Urinary bladder (tissue), 4 donors: Measurements from ENCODE around the gene CUL9. TPM values are rescaled to one million over a fixed set of nuclear protein-coding genes. Genes with fewer than 3 reads are reported as not detected.
A peak's percentile ranks its signal among the peaks of the same experiment; 100 is the strongest.

ENCODE experiments used
- DNase-seq: peaks from one replicate; pipeline ENCODE4 v3.0.0-alpha.2; 2015; ENCODE audit errors: extremely low spot score
- H3K27ac ChIP-seq: one replicate; pipeline ENCODE4 v1.5.1; 2013; ENCODE audit warnings: low read depth, mild to moderate bottlenecking, moderate library complexity
- H3K36me3 ChIP-seq: one replicate; pipeline ENCODE4 v1.6.1; 2013; ENCODE audit warnings: mild to moderate bottlenecking, moderate library complexity; ENCODE audit not compliant: insufficient read depth
- H3K4me1 ChIP-seq: one replicate; pipeline ENCODE4 v1.6.1; 2013; ENCODE audit warnings: mild to moderate bottlenecking, moderate library complexity; ENCODE audit not compliant: insufficient read depth
- H3K4me3 ChIP-seq: one replicate; pipeline ENCODE4 v1.5.1; 2013; ENCODE audit warnings: low read depth, low read length
- WGBS: extraction: QIAGEN DNeasy Blood & Tissue Kit; methylation state at CpG from one replicate; pipeline ENCODE4 v1.1.7; 2013; 5-methylcytosine and 5-hydroxymethylcytosine counted together
- polyA plus RNA-seq: library from polyadenylated mRNA; stranded (reverse); fragments of 200-250 nt; gene quantifications from one replicate; pipeline ENCODE4 v1.2.3, GENCODE V29; 2013
- total RNA-seq: library from RNA; depleted of rRNA; stranded (reverse); fragments of >200 nt; gene quantifications from one replicate; pipeline ENCODE4 v1.2.3, GENCODE V29; 2014
- donor health status: healthy with polysubstance abuse.
- donor health status: healthy.

The CUL9 gene
- total and polyA plus RNA-seq, 2 donors, result 20.6 to 23.5 TPM

GRCh38 chr6:43239054-43239453, 57.1 kb downstream of the CUL9 start:
- no peak overlapping the region for H3K4me3 ChIP-seq
- no peaks in the 10 kb centered on the region for H3K36me3 ChIP-seq
- WGBS, result 76% methylated on average over 2 of the region's 2 CpGs
- DNase-seq, result no peak
- H3K27ac ChIP-seq, result no peak overlapping the region
- peaks cover 2% of the 10 kb centered on the region for H3K4me1 ChIP-seq

- WGBS, result 75% methylated on average over 1 of the region's 1 CpG
- no peak for DNase-seq
- H3K4me1 ChIP-seq, result peaks cover 2% of the 10 kb centered on the region
Measured at GRCh38 chr6:43240950-43241349, 59.0 kb downstream of the CUL9 start.

GRCh38 chr6:43241446-43241845, 59.5 kb downstream of the CUL9 start:
- DNase-seq, result no peak
- H3K4me3 ChIP-seq, result no peak overlapping the region
- WGBS, result 93% methylated on average over 2 of the region's 2 CpGs
- H3K4me1 ChIP-seq, result peaks cover 2% of the 10 kb centered on the region
- H3K27ac ChIP-seq, result no peak overlapping the region
- H3K36me3 ChIP-seq, result no peaks in the 10 kb centered on the region

More at GRCh38 chr6:43240950-43241349, 59.0 kb downstream of the CUL9 start:
- H3K4me3 ChIP-seq, result no peak overlapping the region
- H3K36me3 ChIP-seq, result no peaks in the 10 kb centered on the region
- H3K27ac ChIP-seq, result no peak overlapping the region

GRCh38 chr6:43242908-43243663, 61.1 kb downstream of the CUL9 start, which contains the start of gene TTBK1:
Gene TTBK1, plus strand, starts transcription at chr6:43243481. Its CDS starts 3,180 bp downstream, at chr6:43246661.
- Histone ChIP-seq H3K4me3 (no peak within 1 kb of the TSS), H3K27ac (no peak within 1 kb of the TSS), H3K36me3 (no peaks in the 10 kb centered on the region), H3K4me1 (peaks cover 2% of the 10 kb centered on the region)
- no peak for DNase-seq
- WGBS, result 13% methylated on average over 34 of the region's 47 CpGs

- no peak overlapping the region for H3K27ac ChIP-seq
- H3K36me3 ChIP-seq, result no peaks in the 10 kb centered on the region
- peaks cover 2% of the 10 kb centered on the region for H3K4me1 ChIP-seq
- DNase-seq, result no peak
- H3K4me3 ChIP-seq, result no peak overlapping the region
- 15% methylated on average over 37 of the region's 37 CpGs for WGBS
Measured at GRCh38 chr6:43243664-43244321, 61.8 kb downstream of the CUL9 start.

- Histone ChIP-seq H3K4me1 (peaks cover 2% of the 10 kb centered on the region), H3K27ac (no peak overlapping the region), H3K4me3 (peak overlapping the region; percentile 21), H3K36me3 (no peaks in the 10 kb centered on the region)
- no peak for DNase-seq
- 17% methylated on average over 27 of the region's 27 CpGs for WGBS
Measured at GRCh38 chr6:43246301-43247113, 64.5 kb downstream of the CUL9 start.

GRCh38 chr6:43247114-43247999, 65.4 kb downstream of the CUL9 start:
- peak overlapping the region; percentile 21 for H3K4me3 ChIP-seq
- DNase-seq, result no peak
- no peaks in the 10 kb centered on the region for H3K36me3 ChIP-seq
- peaks cover 2% of the 10 kb centered on the region for H3K4me1 ChIP-seq
- 2% methylated on average over 46 of the region's 46 CpGs for WGBS
- H3K27ac ChIP-seq, result no peak overlapping the region

GRCh38 chr6:43248101-43248500, 66.1 kb downstream of the CUL9 start:
- no peak overlapping the region for H3K4me3 ChIP-seq
- peaks cover 2% of the 10 kb centered on the region for H3K4me1 ChIP-seq
- H3K36me3 ChIP-seq, result no peaks in the 10 kb centered on the region
- no peak overlapping the region for H3K27ac ChIP-seq
- 73% methylated on average over 3 of the region's 3 CpGs for WGBS
- no peak for DNase-seq

- Histone ChIP-seq H3K4me1 (no peaks in the 10 kb centered on the region), H3K27ac (no peak overlapping the region), H3K36me3 (no peaks in the 10 kb centered on the region), H3K4me3 (no peak overlapping the region)
- DNase-seq, result no peak
Measured at GRCh38 chr6:43248791-43249190, 66.8 kb downstream of the CUL9 start.

GRCh38 chr6:43250992-43251373, 69.0 kb downstream of the CUL9 start:
- WGBS, result 22% methylated on average over 8 of the region's 8 CpGs
- H3K4me1 ChIP-seq, result no peaks in the 10 kb centered on the region
- no peak overlapping the region for H3K4me3 ChIP-seq
- DNase-seq, result no peak
- no peaks in the 10 kb centered on the region for H3K36me3 ChIP-seq
- no peak overlapping the region for H3K27ac ChIP-seq

GRCh38 chr6:43253401-43253800, 71.4 kb downstream of the CUL9 start:
- DNase-seq, result no peak
- no peaks in the 10 kb centered on the region for H3K36me3 ChIP-seq
- no peak overlapping the region for H3K27ac ChIP-seq
- H3K4me1 ChIP-seq, result no peaks in the 10 kb centered on the region
- 92% methylated on average over 11 of the region's 11 CpGs for WGBS
- no peak overlapping the region for H3K4me3 ChIP-seq

- no peaks in the 10 kb centered on the region for H3K4me1 ChIP-seq
- WGBS, result 89% methylated on average over 15 of the region's 15 CpGs
- DNase-seq, result no peak
- H3K27ac ChIP-seq, result no peak overlapping the region
- H3K4me3 ChIP-seq, result no peak overlapping the region
- H3K36me3 ChIP-seq, result no peaks in the 10 kb centered on the region
Measured at GRCh38 chr6:43254138-43254817, 72.3 kb downstream of the CUL9 start.
